Measurements from ENCODE around the gene MGARP. TPM values are rescaled to one million over a fixed set of nuclear protein-coding genes. Genes with fewer than 3 reads are reported as not detected.

Gene MGARP
- total RNA-seq, 2 donors from 2014 or later = 0.73 to 3.7 TPM

- no peak overlapping the region for H3K4me3 ChIP-seq
Observed at GRCh38 chr4:139247700-139248238, 32.3 kb downstream of the MGARP start.

GRCh38 chr4:139247241-139247640 is 32.8 kb downstream of the MGARP start:
- no peak for DNase-seq (ENCODE audit: low spot score)
- Histone ChIP-seq H3K27me3 (replicated peaks; ENCODE audit: insufficient read depth) (no peaks in the 10 kb centered on the region), H3K4me1 (replicated peaks) (no peaks in the 10 kb centered on the region), H3K9me3 (no peaks in the 10 kb centered on the region), H3K27ac (no peak overlapping the region), H3K36me3 (no peaks in the 10 kb centered on the region), H3K4me3 (no peak overlapping the region)
- intact Hi-C loops (cut with DNase I) = no loop called here
- TF ChIP-seq POLR2A (IDR thresholded peaks at IDR 0.05) (no peak), CTCF (IDR thresholded peaks at IDR 0.05) (no peak), POLR2AphosphoS5 (IDR thresholded peaks at IDR 0.05) (no peak)

More at GRCh38 chr4:139247700-139248238, 32.3 kb downstream of the MGARP start:
- intact Hi-C loops (cut with DNase I) = no loop called here
- no peaks in the 10 kb centered on the region for H3K36me3 ChIP-seq
- no peak for DNase-seq (ENCODE audit: low spot score)
- no peak for TF ChIP-seq CTCF (IDR thresholded peaks at IDR 0.05)
- TF ChIP-seq POLR2A (IDR thresholded peaks at IDR 0.05) = no peak
- TF ChIP-seq POLR2AphosphoS5 (IDR thresholded peaks at IDR 0.05) = no peak
- no peaks in the 10 kb centered on the region for H3K4me1 ChIP-seq (replicated peaks)
- H3K27ac ChIP-seq = no peak overlapping the region
- no peaks in the 10 kb centered on the region for H3K9me3 ChIP-seq
- H3K27me3 ChIP-seq (replicated peaks; ENCODE audit: insufficient read depth) = no peaks in the 10 kb centered on the region
- WGBS = 53% methylated on average over 4 of the region's 4 CpGs

DNA sequence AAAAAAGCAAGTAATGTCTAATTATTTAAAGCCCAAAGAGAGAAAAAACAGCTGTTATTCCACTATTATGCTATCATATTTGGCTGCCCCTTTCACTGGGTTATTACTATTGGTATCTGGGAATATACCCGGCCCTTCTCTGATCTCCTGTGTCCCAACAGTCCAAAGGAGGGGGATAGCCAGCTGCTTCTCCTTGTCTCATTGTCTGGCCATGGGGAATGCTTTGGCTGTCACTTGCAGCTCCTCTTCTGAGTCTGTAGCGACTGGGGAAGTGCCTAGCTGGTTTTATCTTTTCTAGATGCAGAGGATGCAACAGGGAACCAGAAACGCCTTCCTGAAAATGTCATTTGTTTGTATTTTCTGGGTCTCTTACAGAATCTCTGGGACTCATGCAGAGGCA is 33.9 kb downstream of the MGARP start:
- no peak for TF ChIP-seq POLR2A (IDR thresholded peaks at IDR 0.05)
- no peak for TF ChIP-seq POLR2AphosphoS5 (IDR thresholded peaks at IDR 0.05)
- no peak for TF ChIP-seq CTCF (IDR thresholded peaks at IDR 0.05)
- intact Hi-C loops (cut with DNase I) = no loop called here
- Histone ChIP-seq H3K36me3 (no peaks in the 10 kb centered on the region), H3K4me3 (no peak overlapping the region), H3K9me3 (no peaks in the 10 kb centered on the region), H3K4me1 (replicated peaks) (no peaks in the 10 kb centered on the region), H3K27me3 (replicated peaks; ENCODE audit: insufficient read depth) (no peaks in the 10 kb centered on the region), H3K27ac (no peak overlapping the region)
- WGBS = 68% methylated on average over 3 of the region's 3 CpGs
- DNase-seq (ENCODE audit: low spot score) = no peak

GRCh38 chr4:139245590-139245989 is 34.4 kb downstream of the MGARP start:
- H3K9me3 ChIP-seq = no peaks in the 10 kb centered on the region
- no peak for DNase-seq (ENCODE audit: low spot score)
- intact Hi-C loops (cut with DNase I) = no loop called here
- WGBS = 80% methylated on average over 1 of the region's 1 CpG
- H3K27ac ChIP-seq = no peak overlapping the region
- H3K4me3 ChIP-seq = no peak overlapping the region
- H3K36me3 ChIP-seq = no peaks in the 10 kb centered on the region
- no peak for TF ChIP-seq POLR2AphosphoS5 (IDR thresholded peaks at IDR 0.05)
- no peak for TF ChIP-seq CTCF (IDR thresholded peaks at IDR 0.05)
- no peak for TF ChIP-seq POLR2A (IDR thresholded peaks at IDR 0.05)
- no peaks in the 10 kb centered on the region for H3K27me3 ChIP-seq (replicated peaks; ENCODE audit: insufficient read depth)
- no peaks in the 10 kb centered on the region for H3K4me1 ChIP-seq (replicated peaks)

All from prostate gland (tissue), 2 donors.